GM13977 (cell line): Measurements from ENCODE around the gene RAB25.
"Not testable (repeated sequence)": the region's sequence is repeated elsewhere in the genome, so short reads cannot be mapped to it uniquely, and the experiment has no call there.

ENCODE experiments used
- DNase-seq: peaks from one replicate; pipeline ENCODE4 v3.0.0; 2012; ENCODE audit warnings: low spot score
- in situ Hi-C: fragments of 300-500 bp; cut with MboI; formaldehyde crosslinking; loops from one replicate; pipeline ENCODE4 v1.12.0; 2022; ENCODE audit warnings: low sequenced_read_pairs, low pct_unique_long_range_greater_than_20kb, mixed read lengths, inconsistent platforms; ENCODE audit not compliant: unreplicated experiment
- TF ChIP-seq, protein P1 (sequence below): IDR thresholded peaks from 2 replicates; pipeline ENCODE4 v1.5.1; 2012; ENCODE audit warnings: mild to moderate bottlenecking, control low read depth; ENCODE audit not compliant: insufficient read depth; ENCODE audit errors: extremely low read depth, missing control alignments

The RAB25 gene

GRCh38 chr1:156065212-156065611 lies 4.3 kb downstream of the RAB25 start:
- in situ Hi-C loops = no loop called here
- TF ChIP-seq, protein P1, sequence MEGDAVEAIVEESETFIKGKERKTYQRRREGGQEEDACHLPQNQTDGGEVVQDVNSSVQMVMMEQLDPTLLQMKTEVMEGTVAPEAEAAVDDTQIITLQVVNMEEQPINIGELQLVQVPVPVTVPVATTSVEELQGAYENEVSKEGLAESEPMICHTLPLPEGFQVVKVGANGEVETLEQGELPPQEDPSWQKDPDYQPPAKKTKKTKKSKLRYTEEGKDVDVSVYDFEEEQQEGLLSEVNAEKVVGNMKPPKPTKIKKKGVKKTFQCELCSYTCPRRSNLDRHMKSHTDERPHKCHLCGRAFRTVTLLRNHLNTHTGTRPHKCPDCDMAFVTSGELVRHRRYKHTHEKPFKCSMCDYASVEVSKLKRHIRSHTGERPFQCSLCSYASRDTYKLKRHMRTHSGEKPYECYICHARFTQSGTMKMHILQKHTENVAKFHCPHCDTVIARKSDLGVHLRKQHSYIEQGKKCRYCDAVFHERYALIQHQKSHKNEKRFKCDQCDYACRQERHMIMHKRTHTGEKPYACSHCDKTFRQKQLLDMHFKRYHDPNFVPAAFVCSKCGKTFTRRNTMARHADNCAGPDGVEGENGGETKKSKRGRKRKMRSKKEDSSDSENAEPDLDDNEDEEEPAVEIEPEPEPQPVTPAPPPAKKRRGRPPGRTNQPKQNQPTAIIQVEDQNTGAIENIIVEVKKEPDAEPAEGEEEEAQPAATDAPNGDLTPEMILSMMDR = no peak
- DNase-seq = no peak

DNA sequence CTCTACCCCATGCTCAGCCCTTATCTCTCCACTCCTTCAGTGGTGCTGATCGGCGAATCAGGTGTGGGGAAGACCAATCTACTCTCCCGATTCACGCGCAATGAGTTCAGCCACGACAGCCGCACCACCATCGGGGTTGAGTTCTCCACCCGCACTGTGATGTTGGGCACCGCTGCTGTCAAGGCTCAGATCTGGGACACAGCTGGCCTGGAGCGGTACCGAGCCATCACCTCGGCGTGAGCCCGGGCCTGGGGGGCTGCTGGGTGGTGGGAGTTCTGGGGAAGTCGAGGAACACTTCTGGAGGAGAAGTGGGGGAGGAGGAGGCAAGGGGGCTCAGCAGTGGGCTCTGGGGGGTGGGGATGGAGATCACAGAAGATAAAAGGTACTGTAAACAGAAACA lies 4.9 kb downstream of the RAB25 start:
- DNase-seq = no peak
- TF ChIP-seq, protein P1 = no peak
- in situ Hi-C loops = no loop called here

GRCh38 chr1:156067262-156067661 lies 6.3 kb downstream of the RAB25 start:
- no peak for DNase-seq
- in situ Hi-C loops = no loop called here
- TF ChIP-seq, protein P1 = no peak

- in situ Hi-C loops = no loop called here
Observed at GRCh38 chr1:156069490-156070455, 8.8 kb downstream of the RAB25 start.

GRCh38 chr1:156070548-156070947 lies 9.6 kb downstream of the RAB25 start:
- TF ChIP-seq, protein P1 = no peak
- no peak for DNase-seq
- in situ Hi-C loops = no loop called here

More at GRCh38 chr1:156069490-156070455, 8.8 kb downstream of the RAB25 start:
- no peak for DNase-seq
- TF ChIP-seq, protein P1 = no peak

DNA sequence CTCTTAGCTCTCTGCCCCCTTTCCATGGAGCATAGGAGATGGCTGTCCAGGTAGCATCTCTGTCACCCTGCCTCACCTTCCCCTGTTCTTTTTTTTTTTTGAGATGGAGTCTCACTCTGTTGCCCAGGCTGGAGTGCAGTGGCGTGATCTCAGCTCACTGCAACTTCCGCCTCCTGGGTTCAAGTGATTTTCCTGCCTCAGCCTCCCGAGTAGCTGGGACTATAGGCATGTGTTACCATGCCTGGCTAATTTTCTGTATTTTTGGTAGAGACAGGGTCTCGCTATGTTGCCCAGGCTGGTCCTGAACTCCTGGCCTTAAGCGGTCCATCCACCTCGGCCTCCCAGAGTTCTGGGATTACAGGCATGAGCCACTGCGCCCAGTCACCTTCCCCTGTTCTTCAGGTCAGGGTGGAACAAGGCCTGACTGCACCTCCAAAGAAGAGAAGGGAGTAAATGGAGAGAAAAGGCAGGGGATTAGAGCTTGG lies 10.4 kb downstream of the RAB25 start:
- in situ Hi-C loops, DNase-seq: not testable (repeated sequence)

DNA sequence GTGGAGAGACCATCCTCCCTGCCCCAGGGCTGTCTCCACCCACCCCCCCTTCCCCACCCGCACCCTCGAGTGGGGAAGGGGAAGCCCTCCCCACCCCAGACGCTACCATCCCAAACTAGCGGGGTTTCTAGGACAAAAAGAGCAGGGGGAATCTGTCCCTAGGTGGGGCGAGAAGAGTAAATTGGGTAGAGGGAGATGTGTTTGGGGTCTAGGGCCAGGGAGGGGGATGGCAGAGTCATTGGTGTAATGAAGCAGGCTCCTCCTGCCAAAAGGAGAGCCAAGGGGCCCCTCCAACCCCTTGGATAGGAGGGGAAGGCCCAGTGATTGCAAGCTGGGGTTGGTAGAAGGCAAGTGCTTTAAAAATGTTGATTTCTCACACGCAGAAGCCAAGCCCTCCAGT lies 11.3 kb downstream of the RAB25 start:
- DNase-seq = no peak
- in situ Hi-C loops = no loop called here

More for the DNA sequence above, 11.3 kb downstream of the RAB25 start:
- TF ChIP-seq, protein P1 = no peak
